ENCODE results near the gene TNIK.

- no peak for TF ChIP-seq POLR2AphosphoS5 (IDR thresholded peaks at IDR 0.05)
- no peak for TF ChIP-seq CTCF (IDR thresholded peaks at IDR 0.05)
- TF ChIP-seq POLR2A (IDR thresholded peaks at IDR 0.05; ENCODE audit: low read depth), result no peak
These were observed 116.5 kb downstream of the TNIK start for GRCh38 chr3:171343693-171344092.

Data from esophagus muscularis mucosa (tissue), 3 donors.